Esophagus squamous epithelium (tissue), 4 donors: ENCODE results near the gene C1QTNF2.

Source experiments
- CTCF ChIP-seq, 6 experiments: fragments of 450-650 bp in 4 of 6; fragments of 200-600 bp in 2 of 6; sonication (generic) in 2 of 6; IDR thresholded peaks; one replicate each; pipeline ENCODE4 v1.5.1; 2016 to 2019; ENCODE audit warnings: antibody characterized with exemption in 6 of 6, mild to moderate bottlenecking in 4 of 6, moderate library complexity in 4 of 6
- POLR2A ChIP-seq, 4 donors: fragments of 450-650 bp; IDR thresholded peaks; one replicate each; pipeline ENCODE4 v1.6.1; 2017; ENCODE audit warnings: antibody characterized with exemption in 4 of 4, mild to moderate bottlenecking in 4 of 4, moderate library complexity in 3 of 4

DNA sequence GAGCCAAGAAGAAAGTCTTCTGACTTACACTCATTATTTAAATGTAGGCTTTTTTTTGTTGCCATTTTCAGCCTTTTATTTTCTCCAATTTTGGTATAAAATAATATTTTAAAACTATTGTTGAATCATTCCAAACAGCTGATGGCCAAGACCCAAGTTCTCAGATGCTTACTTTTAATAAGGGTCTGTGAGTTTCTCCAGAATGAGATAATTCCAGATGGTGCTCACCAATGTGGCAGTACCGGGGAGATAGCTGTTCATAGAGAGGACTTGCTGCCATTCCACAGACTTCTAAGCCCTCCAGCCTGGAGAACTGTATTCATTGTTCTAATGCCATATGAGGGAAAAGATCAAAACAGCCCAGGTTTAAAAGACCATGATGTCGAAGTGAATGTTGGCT, 5.3 kb upstream of the C1QTNF2 start:
- TF ChIP-seq POLR2A (IDR thresholded peaks at IDR 0.05) = no peak
- TF ChIP-seq CTCF (IDR thresholded peaks at IDR 0.05) = no peak
